Measurements from ENCODE around the gene KCNV2. TPM values are rescaled to one million over a fixed set of nuclear protein-coding genes. Genes with fewer than 3 reads are reported as not detected.
"Not testable (repeated sequence)": the region's sequence is repeated elsewhere in the genome, so short reads cannot be mapped to it uniquely, and the experiment has no call there.

Gene KCNV2
- not detected for total RNA-seq

- DNase-seq (ENCODE audit: low spot score) (no peak), ATAC-seq (no peak)
These were observed at the start of gene KCNV2 for GRCh38 chr9:2717385-2717784. Gene KCNV2 (plus strand): TSS chr9:2717510. CDS start chr9:2717740, 230 bp downstream.

GRCh38 chr9:2673161-2673560, 44.1 kb upstream of the KCNV2 start:
- DNase-seq (ENCODE audit: low spot score) (no peak), ATAC-seq (no peak)

GRCh38 chr9:2674141-2674824, 43.0 kb upstream of the KCNV2 start:
- no peak for DNase-seq (ENCODE audit: low spot score)

GRCh38 chr9:2675834-2676233, 41.5 kb upstream of the KCNV2 start:
- ATAC-seq = no peak

More at GRCh38 chr9:2674141-2674824, 43.0 kb upstream of the KCNV2 start:
- no peak for ATAC-seq

GRCh38 chr9:2676466-2676865, 40.8 kb upstream of the KCNV2 start:
- DNase-seq (ENCODE audit: low spot score) (no peak), ATAC-seq (no peak)

More at GRCh38 chr9:2675834-2676233, 41.5 kb upstream of the KCNV2 start:
- no peak for DNase-seq (ENCODE audit: low spot score)

- DNase-seq (ENCODE audit: low spot score) (no peak), ATAC-seq (no peak)
These were observed 39.1 kb upstream of the KCNV2 start for GRCh38 chr9:2677915-2678889.

GRCh38 chr9:2679011-2679410, 38.3 kb upstream of the KCNV2 start:
- no peak for ATAC-seq
- DNase-seq (ENCODE audit: low spot score) = no peak

- DNase-seq (ENCODE audit: low spot score) = no peak
- ATAC-seq = no peak
These were observed 35.3 kb upstream of the KCNV2 start for GRCh38 chr9:2681981-2682380.

GRCh38 chr9:2686911-2687310, 30.4 kb upstream of the KCNV2 start:
- no peak for DNase-seq (ENCODE audit: low spot score)
- no peak for ATAC-seq

- ATAC-seq (no peak), DNase-seq (ENCODE audit: low spot score) (no peak)
These were observed 28.7 kb upstream of the KCNV2 start for GRCh38 chr9:2688636-2689035.

- ATAC-seq = no peak
- DNase-seq (ENCODE audit: low spot score) = no peak
These were observed 26.1 kb upstream of the KCNV2 start for GRCh38 chr9:2691212-2691611.

- ATAC-seq = no peak
These were observed 25.7 kb upstream of the KCNV2 start for GRCh38 chr9:2691626-2692025.

GRCh38 chr9:2693056-2693455, 24.3 kb upstream of the KCNV2 start:
- ATAC-seq (no peak), DNase-seq (ENCODE audit: low spot score) (no peak)

More at GRCh38 chr9:2691626-2692025, 25.7 kb upstream of the KCNV2 start:
- DNase-seq (ENCODE audit: low spot score) = no peak

GRCh38 chr9:2697492-2697891, 19.8 kb upstream of the KCNV2 start:
- ATAC-seq = no peak
- no peak for DNase-seq (ENCODE audit: low spot score)

- no peak for ATAC-seq
- DNase-seq (ENCODE audit: low spot score) = no peak
These were observed 16.9 kb upstream of the KCNV2 start for GRCh38 chr9:2700398-2700797.

GRCh38 chr9:2700909-2701550, 16.3 kb upstream of the KCNV2 start:
- no peak for DNase-seq (ENCODE audit: low spot score)
- ATAC-seq = no peak

- ATAC-seq (no peak), DNase-seq (ENCODE audit: low spot score) (no peak)
These were observed 12.8 kb upstream of the KCNV2 start for GRCh38 chr9:2704504-2704903.

- ATAC-seq; DNase-seq (ENCODE audit: low spot score): not testable (repeated sequence)
These were observed 10.1 kb upstream of the KCNV2 start for GRCh38 chr9:2707256-2707655.

- ATAC-seq = no peak
These were observed 7.6 kb upstream of the KCNV2 start for GRCh38 chr9:2709645-2710101.

GRCh38 chr9:2711716-2712115, 5.6 kb upstream of the KCNV2 start:
- no peak for DNase-seq (ENCODE audit: low spot score)

More at GRCh38 chr9:2709645-2710101, 7.6 kb upstream of the KCNV2 start:
- no peak for DNase-seq (ENCODE audit: low spot score)

GRCh38 chr9:2718001-2718697, 839 bp downstream of the KCNV2 start:
- DNase-seq (ENCODE audit: low spot score) = no peak
- no peak for ATAC-seq

More at GRCh38 chr9:2711716-2712115, 5.6 kb upstream of the KCNV2 start:
- ATAC-seq = no peak

Data from left lobe of liver (tissue), 2 donors.